Measurements from ENCODE around the gene ZNF641.

ZNF641 gene

DNA sequence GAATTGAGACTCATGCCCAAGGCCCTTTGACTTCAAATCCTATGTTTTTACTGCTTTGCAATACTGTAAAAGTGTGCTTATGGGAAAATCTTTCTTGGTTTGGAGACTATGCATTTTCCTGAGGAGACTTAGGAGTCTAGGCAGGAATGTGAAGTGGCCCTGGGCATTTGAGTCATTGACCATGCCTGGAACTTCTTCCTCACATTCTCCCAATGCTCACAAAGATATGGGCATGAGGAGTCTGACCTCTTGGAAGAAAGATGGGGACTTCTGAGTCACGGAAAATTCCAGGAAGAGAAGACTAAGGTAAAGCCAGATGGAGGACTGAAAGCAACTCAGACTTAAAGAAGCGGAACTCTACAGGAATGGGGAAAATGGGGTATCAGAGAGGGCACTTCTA is 38.2 kb upstream of the ZNF641 start:
- Histone ChIP-seq H3K9me3 (replicated peaks; ENCODE audit: insufficient read depth, low read length) (no peaks in the 10 kb centered on the region), H2AFZ (ENCODE audit: low read length) (no peak overlapping the region), H3K27me3 (replicated peaks; ENCODE audit: insufficient read depth, low read length) (no peaks in the 10 kb centered on the region), H3K4me1 (ENCODE audit: low read length) (no peaks in the 10 kb centered on the region; the same call in 1 of the 2 replicates), H3K9me2 (replicated peaks; ENCODE audit: insufficient read depth, low read length) (no peaks in the 10 kb centered on the region), H3K4me2 (ENCODE audit: low read depth, low read length) (no peak overlapping the region), H4K20me1 (ENCODE audit: insufficient read depth, low read length) (no peaks in the 10 kb centered on the region), H3K27ac (ENCODE audit: low read length) (no peak overlapping the region), H3K4me3 (ENCODE audit: low read length) (no peak overlapping the region), H3F3A (ENCODE audit: insufficient read depth, low read length) (no peaks in the 10 kb centered on the region), H3K79me2 (ENCODE audit: low read length) (no peaks in the 10 kb centered on the region), H3K36me3 (replicated peaks; ENCODE audit: insufficient read depth, low read length) (no peaks in the 10 kb centered on the region), H3K9ac (ENCODE audit: low read length) (no peak overlapping the region)
- DNase-seq, result no peak
- no peak for TF ChIP-seq EZH2phosphoT487 (IDR thresholded peaks at IDR 0.05; ENCODE audit: low read length)
- no peak for TF ChIP-seq EZH2 (optimal IDR thresholded peaks at IDR 0.05; ENCODE audit: low read depth, low read length)
- TF ChIP-seq, protein P1, sequence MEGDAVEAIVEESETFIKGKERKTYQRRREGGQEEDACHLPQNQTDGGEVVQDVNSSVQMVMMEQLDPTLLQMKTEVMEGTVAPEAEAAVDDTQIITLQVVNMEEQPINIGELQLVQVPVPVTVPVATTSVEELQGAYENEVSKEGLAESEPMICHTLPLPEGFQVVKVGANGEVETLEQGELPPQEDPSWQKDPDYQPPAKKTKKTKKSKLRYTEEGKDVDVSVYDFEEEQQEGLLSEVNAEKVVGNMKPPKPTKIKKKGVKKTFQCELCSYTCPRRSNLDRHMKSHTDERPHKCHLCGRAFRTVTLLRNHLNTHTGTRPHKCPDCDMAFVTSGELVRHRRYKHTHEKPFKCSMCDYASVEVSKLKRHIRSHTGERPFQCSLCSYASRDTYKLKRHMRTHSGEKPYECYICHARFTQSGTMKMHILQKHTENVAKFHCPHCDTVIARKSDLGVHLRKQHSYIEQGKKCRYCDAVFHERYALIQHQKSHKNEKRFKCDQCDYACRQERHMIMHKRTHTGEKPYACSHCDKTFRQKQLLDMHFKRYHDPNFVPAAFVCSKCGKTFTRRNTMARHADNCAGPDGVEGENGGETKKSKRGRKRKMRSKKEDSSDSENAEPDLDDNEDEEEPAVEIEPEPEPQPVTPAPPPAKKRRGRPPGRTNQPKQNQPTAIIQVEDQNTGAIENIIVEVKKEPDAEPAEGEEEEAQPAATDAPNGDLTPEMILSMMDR (IDR thresholded peaks at IDR 0.05; ENCODE audit: low read length), result no peak

DNA sequence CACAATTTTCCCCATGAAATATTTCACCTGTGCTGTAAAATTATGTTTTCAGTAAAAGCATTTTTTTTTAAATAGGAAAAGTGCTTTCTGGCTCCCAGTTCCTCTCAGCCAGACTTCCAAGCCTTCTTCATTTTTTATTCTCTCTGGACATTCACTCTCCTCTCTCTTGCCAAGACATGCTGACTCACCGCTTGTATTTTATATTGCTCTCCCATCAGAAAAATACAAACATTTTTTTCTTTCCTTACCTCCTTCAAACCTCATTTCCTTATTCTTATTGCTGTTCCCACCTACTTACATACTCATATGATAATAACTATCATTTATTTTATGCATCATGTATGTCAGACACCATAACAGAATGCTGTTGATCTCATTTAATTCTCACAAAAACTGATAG is 37.7 kb upstream of the ZNF641 start:
- H3K4me1 ChIP-seq (ENCODE audit: low read length), result no peaks in the 10 kb centered on the region
- H3K4me2 ChIP-seq (ENCODE audit: low read depth, low read length), result no peak overlapping the region
- H2AFZ ChIP-seq (ENCODE audit: low read length), result no peak overlapping the region
- H3K9me2 ChIP-seq (replicated peaks; ENCODE audit: insufficient read depth, low read length), result no peaks in the 10 kb centered on the region
- no peak for DNase-seq
- H3K27me3 ChIP-seq (replicated peaks; ENCODE audit: insufficient read depth, low read length), result no peaks in the 10 kb centered on the region
- H3K27ac ChIP-seq (ENCODE audit: low read length), result no peak overlapping the region
- H3K9me3 ChIP-seq (replicated peaks; ENCODE audit: insufficient read depth, low read length), result no peaks in the 10 kb centered on the region
- H3K9ac ChIP-seq (ENCODE audit: low read length), result no peak overlapping the region
- no peak overlapping the region for H3K4me3 ChIP-seq (ENCODE audit: low read length)
- no peaks in the 10 kb centered on the region for H3K36me3 ChIP-seq (replicated peaks; ENCODE audit: insufficient read depth, low read length)
- no peaks in the 10 kb centered on the region for H4K20me1 ChIP-seq (ENCODE audit: insufficient read depth, low read length)
- H3F3A ChIP-seq (ENCODE audit: insufficient read depth, low read length), result no peaks in the 10 kb centered on the region
- no peak for TF ChIP-seq EZH2phosphoT487 (IDR thresholded peaks at IDR 0.05; ENCODE audit: low read length)
- TF ChIP-seq EZH2 (optimal IDR thresholded peaks at IDR 0.05; ENCODE audit: low read depth, low read length), result no peak
- H3K79me2 ChIP-seq (ENCODE audit: low read length), result no peaks in the 10 kb centered on the region

GRCh38 chr12:48380596-48380995 is 29.9 kb upstream of the ZNF641 start:
- Histone ChIP-seq H3K27ac (ENCODE audit: low read length) (no peak overlapping the region), H3K4me1 (ENCODE audit: low read length) (no peaks in the 10 kb centered on the region), H3F3A (ENCODE audit: insufficient read depth, low read length) (no peaks in the 10 kb centered on the region), H4K20me1 (ENCODE audit: insufficient read depth, low read length) (no peaks in the 10 kb centered on the region), H3K9ac (ENCODE audit: low read length) (no peak overlapping the region), H3K4me3 (ENCODE audit: low read length) (no peak overlapping the region), H3K27me3 (replicated peaks; ENCODE audit: insufficient read depth, low read length) (no peaks in the 10 kb centered on the region), H3K9me3 (replicated peaks; ENCODE audit: insufficient read depth, low read length) (no peaks in the 10 kb centered on the region), H3K36me3 (replicated peaks; ENCODE audit: insufficient read depth, low read length) (no peaks in the 10 kb centered on the region), H3K4me2 (ENCODE audit: low read depth, low read length) (no peak overlapping the region), H3K9me2 (replicated peaks; ENCODE audit: insufficient read depth, low read length) (no peaks in the 10 kb centered on the region), H3K79me2 (ENCODE audit: low read length) (no peaks in the 10 kb centered on the region), H2AFZ (ENCODE audit: low read length) (no peak overlapping the region)
- TF ChIP-seq EZH2 (optimal IDR thresholded peaks at IDR 0.05; ENCODE audit: low read depth, low read length) (no peak), EZH2phosphoT487 (IDR thresholded peaks at IDR 0.05; ENCODE audit: low read length) (no peak)
- TF ChIP-seq, protein P1 (IDR thresholded peaks at IDR 0.05; ENCODE audit: low read length), result no peak
- DNase-seq, result no peak

DNA sequence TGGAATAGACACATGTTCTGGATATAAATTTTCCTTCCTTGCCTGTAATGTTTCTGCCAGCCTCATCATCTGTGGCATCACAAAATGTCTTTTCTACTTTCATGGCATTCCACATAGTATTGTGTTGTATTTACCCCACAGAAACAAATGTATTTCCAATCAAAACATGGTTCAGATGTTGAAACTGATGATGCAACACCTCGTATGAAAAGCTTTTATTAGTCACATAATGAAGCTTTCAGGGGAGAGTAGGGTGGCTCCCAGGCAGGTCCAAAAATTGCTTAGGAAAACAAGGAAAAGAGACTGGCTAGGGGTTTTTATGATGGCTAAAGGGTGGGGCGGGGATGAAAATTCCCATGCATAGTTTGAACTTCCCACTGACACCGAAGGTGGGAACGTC is 29.1 kb upstream of the ZNF641 start:
- no peak overlapping the region for H3K27ac ChIP-seq (ENCODE audit: low read length)

More for the DNA sequence above, 29.1 kb upstream of the ZNF641 start:
- TF ChIP-seq EZH2 (optimal IDR thresholded peaks at IDR 0.05; ENCODE audit: low read depth, low read length) (no peak), EZH2phosphoT487 (IDR thresholded peaks at IDR 0.05; ENCODE audit: low read length) (no peak)
- TF ChIP-seq, protein P1 (IDR thresholded peaks at IDR 0.05; ENCODE audit: low read length), result no peak
- Histone ChIP-seq H3K4me3 (ENCODE audit: low read length) (no peak overlapping the region), H4K20me1 (ENCODE audit: insufficient read depth, low read length) (no peaks in the 10 kb centered on the region), H3F3A (ENCODE audit: insufficient read depth, low read length) (no peaks in the 10 kb centered on the region), H2AFZ (ENCODE audit: low read length) (no peak overlapping the region), H3K36me3 (replicated peaks; ENCODE audit: insufficient read depth, low read length) (no peaks in the 10 kb centered on the region), H3K4me1 (ENCODE audit: low read length) (no peaks in the 10 kb centered on the region), H3K27me3 (replicated peaks; ENCODE audit: insufficient read depth, low read length) (no peaks in the 10 kb centered on the region), H3K79me2 (ENCODE audit: low read length) (no peaks in the 10 kb centered on the region), H3K9ac (ENCODE audit: low read length) (no peak overlapping the region), H3K9me3 (replicated peaks; ENCODE audit: insufficient read depth, low read length) (no peaks in the 10 kb centered on the region), H3K4me2 (ENCODE audit: low read depth, low read length) (no peak overlapping the region), H3K9me2 (replicated peaks; ENCODE audit: insufficient read depth, low read length) (no peaks in the 10 kb centered on the region)
- no peak for DNase-seq

Measured in MM.1S (cell line).